CD4-positive, alpha-beta T cell treated with Interleukin-2 at 100 ng/mL for 4 hours (primary cell): Measurements from ENCODE around the gene DPYSL4.

Experiments used
- DNase-seq: peaks from one replicate; pipeline ENCODE4 v3.0.0-alpha.2; 2020; ENCODE audit warnings: low spot score

The DPYSL4 gene

GRCh38 chr10:132228616-132229015, 41.9 kb downstream of the DPYSL4 start:
- DNase-seq = no peak

- no peak for DNase-seq
These were observed 42.3 kb downstream of the DPYSL4 start for GRCh38 chr10:132229096-132229495.

- peak; percentile 34 for DNase-seq
These were observed 43.2 kb downstream of the DPYSL4 start for GRCh38 chr10:132229834-132230556.

GRCh38 chr10:132230557-132231210, 43.9 kb downstream of the DPYSL4 start:
- DNase-seq = no peak

GRCh38 chr10:132231656-132232022, 44.9 kb downstream of the DPYSL4 start:
- DNase-seq = no peak

- DNase-seq = peak; percentile 32
These were observed 45.5 kb downstream of the DPYSL4 start for GRCh38 chr10:132232023-132232951.

GRCh38 chr10:132232981-132233380, 46.2 kb downstream of the DPYSL4 start:
- DNase-seq = no peak

GRCh38 chr10:132233501-132234085, 46.8 kb downstream of the DPYSL4 start:
- no peak for DNase-seq

GRCh38 chr10:132234860-132235259, 48.1 kb downstream of the DPYSL4 start:
- DNase-seq = no peak

- DNase-seq = no peak
These were observed 49.4 kb downstream of the DPYSL4 start for GRCh38 chr10:132236161-132236560.

GRCh38 chr10:132236881-132237280, 50.1 kb downstream of the DPYSL4 start:
- no peak for DNase-seq

GRCh38 chr10:132237396-132237795, 50.6 kb downstream of the DPYSL4 start:
- no peak for DNase-seq

GRCh38 chr10:132237871-132238270, 51.1 kb downstream of the DPYSL4 start:
- no peak for DNase-seq

- no peak for DNase-seq
These were observed 51.8 kb downstream of the DPYSL4 start for GRCh38 chr10:132238371-132239125.

- DNase-seq = no peak
These were observed 52.6 kb downstream of the DPYSL4 start for GRCh38 chr10:132239126-132240031.

GRCh38 chr10:132240156-132240555, 53.4 kb downstream of the DPYSL4 start:
- DNase-seq = no peak

GRCh38 chr10:132240581-132240980, 53.8 kb downstream of the DPYSL4 start:
- no peak for DNase-seq

- no peak for DNase-seq
These were observed 54.3 kb downstream of the DPYSL4 start for GRCh38 chr10:132241086-132241485.

- no peak for DNase-seq
These were observed 54.7 kb downstream of the DPYSL4 start for GRCh38 chr10:132241496-132241895.

GRCh38 chr10:132242103-132242840, 55.5 kb downstream of the DPYSL4 start:
- no peak for DNase-seq
